Epithelial cell of proximal tubule (primary cell): ENCODE data around the gene RPTN. TPM values are rescaled to one million over a fixed set of nuclear protein-coding genes. Genes with fewer than 3 reads are reported as not detected.

ENCODE experiments used
- DNase-seq: peaks from one replicate; pipeline ENCODE4 v3.0.0-alpha.2; 2011; ENCODE audit warnings: low read depth
- H3K4me3 ChIP-seq: 2 replicates; pipeline ENCODE4 v1.5.1; 2011; ENCODE audit warnings: low read depth, mild to moderate bottlenecking, low read length
- CTCF ChIP-seq: conservative IDR thresholded peaks from 2 replicates; pipeline ENCODE4 v1.5.1; 2012; ENCODE audit warnings: low read depth, mild to moderate bottlenecking, low read length
- total RNA-seq: library from RNA; depleted of rRNA; stranded (reverse); fragments of >200 nt; gene quantifications from 2 replicates; pipeline ENCODE4 v1.2.3, GENCODE V29; 2015

RPTN gene
- total RNA-seq, 1 donor from 2014 or later = not detected

- TF ChIP-seq CTCF = no peak
- H3K4me3 ChIP-seq = no peak overlapping the region
- no peak for DNase-seq
Measured at GRCh38 chr1:152179566-152179965, 20.5 kb upstream of the RPTN start.

- TF ChIP-seq CTCF = no peak
- no peak for DNase-seq
- no peak overlapping the region for H3K4me3 ChIP-seq
Measured at GRCh38 chr1:152170287-152170905, 11.4 kb upstream of the RPTN start.

GRCh38 chr1:152169366-152170025, 10.5 kb upstream of the RPTN start:
- no peak for DNase-seq
- no peak overlapping the region for H3K4me3 ChIP-seq
- TF ChIP-seq CTCF = no peak

DNA sequence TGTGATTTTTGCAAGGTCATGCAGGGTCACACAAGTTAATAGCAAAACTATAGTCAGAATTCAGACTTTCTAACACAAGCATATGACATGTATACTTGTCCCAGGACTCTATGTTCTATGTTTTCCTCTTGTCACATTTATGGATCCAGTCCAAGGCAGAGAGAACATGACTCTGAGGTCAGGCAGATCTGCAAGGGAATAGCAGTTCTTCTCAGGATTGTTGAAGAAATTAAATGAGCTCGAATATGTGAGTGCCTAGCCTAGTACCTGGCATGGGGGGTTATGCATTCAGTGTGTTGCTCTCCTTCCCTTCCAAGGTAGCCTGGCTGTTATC, 9.5 kb upstream of the RPTN start:
- no peak for TF ChIP-seq CTCF
- no peak for DNase-seq
- H3K4me3 ChIP-seq = no peak overlapping the region

DNA sequence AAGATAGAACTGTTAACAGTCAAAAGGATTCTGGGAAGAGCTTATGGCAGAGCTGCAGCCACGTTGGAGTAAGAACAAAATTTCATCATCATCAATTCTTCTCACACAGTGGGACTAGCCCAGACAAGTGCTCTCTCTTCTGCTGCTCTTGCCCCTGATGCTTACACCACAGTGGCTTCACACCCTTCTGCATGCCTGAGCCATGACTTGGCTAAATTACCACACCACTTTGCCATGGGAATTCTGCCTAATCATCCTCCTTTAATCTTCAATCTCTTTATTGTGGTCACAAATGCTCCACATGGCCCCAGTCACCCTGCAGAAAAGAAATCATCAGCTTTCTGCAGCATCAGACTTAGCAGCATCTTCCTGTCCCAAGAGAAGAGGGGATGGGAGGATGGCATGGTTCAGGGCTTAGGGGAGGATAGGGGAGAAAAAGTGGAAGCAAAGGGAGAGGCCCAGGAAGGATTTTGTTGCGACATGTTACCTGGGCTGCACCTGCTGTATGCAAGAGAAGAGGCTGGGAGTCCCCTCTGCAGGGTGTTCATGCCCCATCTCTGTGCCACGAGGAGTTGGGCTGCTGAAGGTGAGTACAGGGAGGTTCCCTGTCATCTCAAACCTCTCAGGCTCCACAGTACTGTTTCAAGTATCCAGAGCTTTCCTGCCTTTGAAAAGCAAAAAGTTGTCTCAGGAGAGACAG, 9.0 kb upstream of the RPTN start:
- no peak overlapping the region for H3K4me3 ChIP-seq
- peak; percentile 97 for DNase-seq
- no peak for TF ChIP-seq CTCF

DNA sequence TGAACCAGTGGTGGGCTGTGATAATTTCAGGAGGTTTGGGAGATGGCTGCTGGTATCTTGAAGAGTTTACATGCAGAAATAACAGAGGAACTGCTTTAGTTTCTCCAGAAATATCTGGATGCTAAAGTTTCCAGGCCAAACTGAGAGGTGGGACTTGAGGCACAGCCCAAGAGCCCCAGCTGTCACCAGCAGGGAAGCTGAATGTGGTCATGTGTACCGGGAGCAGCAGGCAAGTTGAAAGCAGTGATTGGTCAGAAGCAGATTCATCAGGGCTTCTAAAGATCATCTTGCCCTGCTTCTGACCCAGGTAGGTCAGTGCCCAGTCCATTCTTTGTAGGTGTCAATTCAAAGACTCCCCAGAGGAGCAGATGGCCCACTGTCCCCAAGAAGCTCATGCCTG, 7.9 kb upstream of the RPTN start:
- no peak overlapping the region for H3K4me3 ChIP-seq
- no peak for TF ChIP-seq CTCF
- no peak for DNase-seq
